OCI-LY3 (cell line): ENCODE measurements around the gene MEG3.

ENCODE experiments used
- H2AFZ ChIP-seq: fragments of 200-600, 300-600 bp; shearing (Covaris generic); 2 replicates; pipeline ENCODE4 v1.6.0; 2014; ENCODE audit warnings: antibody characterized with exemption, low read depth, low read length
- H3K27ac ChIP-seq: fragments of 200-600, 300-600 bp; sonication (generic); 2 replicates; pipeline ENCODE4 v1.5.1; 2014; ENCODE audit warnings: mild to moderate bottlenecking, low read length, moderate library complexity, mixed read lengths
- H3K27me3 ChIP-seq: fragments of 200-600, 300-600 bp; sonication (generic); 2 replicates; pipeline ENCODE4 v1.6.1; 2014; ENCODE audit warnings: low read depth, low read length, mixed read lengths
- H3K36me3 ChIP-seq: fragments of 200-600, 300-600 bp; sonication (generic); replicated peaks from 2 replicates; pipeline ENCODE3; 2014; ENCODE audit warnings: low read depth, low read length, mixed read lengths
- H3K4me1 ChIP-seq: fragments of 300-600, 200-600 bp; sonication (generic); 2 replicates; pipeline ENCODE4 v1.6.1; 2014; ENCODE audit warnings: low read length, mixed read lengths
- H3K4me2 ChIP-seq: fragments of 200-600, 300-600 bp; sonication (generic); 2 replicates; pipeline ENCODE4 v1.6.1; 2014; ENCODE audit warnings: low read length, mixed read lengths
- H3K4me3 ChIP-seq: fragments of 300-600, 200-600 bp; sonication (generic); 2 replicates; pipeline ENCODE4 v1.5.1; 2014; ENCODE audit warnings: antibody characterized with exemption, mild to moderate bottlenecking, low read length, moderate library complexity
- H3K79me2 ChIP-seq: fragments of 300-600, 200-600 bp; shearing (Covaris generic); 2 replicates; pipeline ENCODE4 v1.6.1; 2014; ENCODE audit warnings: mild to moderate bottlenecking, low read length, mixed read lengths
- H3K9ac ChIP-seq: fragments of 300-600, 200-600 bp; shearing (Covaris generic); 2 replicates; pipeline ENCODE4 v1.6.0; 2014; ENCODE audit warnings: mild to moderate bottlenecking, low read length, moderate library complexity
- H3K9me3 ChIP-seq: fragments of 200-600, 300-600 bp; shearing (Covaris generic); 2 replicates; pipeline ENCODE4 v1.6.1; 2014; ENCODE audit warnings: low read length, mixed read lengths; ENCODE audit not compliant: insufficient read depth
- H4K20me1 ChIP-seq: fragments of 200-600, 300-600 bp; sonication (generic); 2 replicates; pipeline ENCODE4 v1.6.1; 2016; ENCODE audit warnings: low read length, mixed read lengths; ENCODE audit not compliant: insufficient read depth
- EZH2phosphoT487 ChIP-seq: fragments of 200-600 bp; shearing (Covaris generic); IDR thresholded peaks from 2 replicates; pipeline ENCODE4 v1.6.1; 2018; ENCODE audit warnings: antibody characterized with exemption, mixed run types, low read depth
- TF ChIP-seq, protein P1 (sequence below): fragments of 200-600, 300-600 bp; sonication (generic); IDR thresholded peaks from 2 replicates; pipeline ENCODE4 v1.5.1; 2014; ENCODE audit warnings: antibody characterized with exemption, low read length, low read depth

MEG3 gene

DNA sequence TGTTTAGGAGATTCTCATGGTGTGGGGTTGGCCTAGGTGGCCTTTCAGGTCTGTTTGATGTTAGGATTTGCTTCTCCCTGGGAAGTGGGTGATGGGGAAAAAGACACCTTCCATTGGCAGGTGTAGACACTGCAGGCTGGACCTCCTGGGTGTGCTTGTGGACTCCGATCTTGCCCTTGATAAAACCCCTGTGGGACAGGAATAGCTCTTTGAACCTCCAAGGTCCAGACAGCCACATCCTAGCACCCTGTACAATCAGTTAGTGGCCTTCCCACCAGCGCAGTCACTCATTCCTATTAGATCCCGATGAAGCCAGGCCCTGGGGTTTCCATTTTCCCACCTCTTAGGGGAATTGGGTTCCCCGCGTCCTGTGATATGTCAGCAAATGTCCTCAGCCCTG is 28.5 kb downstream of the MEG3 start:
- no peak overlapping the region for H2AFZ ChIP-seq
- TF ChIP-seq, protein P1, sequence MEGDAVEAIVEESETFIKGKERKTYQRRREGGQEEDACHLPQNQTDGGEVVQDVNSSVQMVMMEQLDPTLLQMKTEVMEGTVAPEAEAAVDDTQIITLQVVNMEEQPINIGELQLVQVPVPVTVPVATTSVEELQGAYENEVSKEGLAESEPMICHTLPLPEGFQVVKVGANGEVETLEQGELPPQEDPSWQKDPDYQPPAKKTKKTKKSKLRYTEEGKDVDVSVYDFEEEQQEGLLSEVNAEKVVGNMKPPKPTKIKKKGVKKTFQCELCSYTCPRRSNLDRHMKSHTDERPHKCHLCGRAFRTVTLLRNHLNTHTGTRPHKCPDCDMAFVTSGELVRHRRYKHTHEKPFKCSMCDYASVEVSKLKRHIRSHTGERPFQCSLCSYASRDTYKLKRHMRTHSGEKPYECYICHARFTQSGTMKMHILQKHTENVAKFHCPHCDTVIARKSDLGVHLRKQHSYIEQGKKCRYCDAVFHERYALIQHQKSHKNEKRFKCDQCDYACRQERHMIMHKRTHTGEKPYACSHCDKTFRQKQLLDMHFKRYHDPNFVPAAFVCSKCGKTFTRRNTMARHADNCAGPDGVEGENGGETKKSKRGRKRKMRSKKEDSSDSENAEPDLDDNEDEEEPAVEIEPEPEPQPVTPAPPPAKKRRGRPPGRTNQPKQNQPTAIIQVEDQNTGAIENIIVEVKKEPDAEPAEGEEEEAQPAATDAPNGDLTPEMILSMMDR, result no peak
- TF ChIP-seq EZH2phosphoT487, result no peak
- H4K20me1 ChIP-seq, result no peaks in the 10 kb centered on the region
- no peaks in the 10 kb centered on the region for H3K79me2 ChIP-seq
- no peak overlapping the region for H3K27ac ChIP-seq
- H3K36me3 ChIP-seq, result no peaks in the 10 kb centered on the region
- H3K27me3 ChIP-seq, result no peaks in the 10 kb centered on the region
- H3K4me1 ChIP-seq, result no peaks in the 10 kb centered on the region
- H3K9ac ChIP-seq, result no peak overlapping the region
- H3K4me2 ChIP-seq, result no peak overlapping the region
- H3K9me3 ChIP-seq, result no peaks in the 10 kb centered on the region
- no peak overlapping the region for H3K4me3 ChIP-seq

DNA sequence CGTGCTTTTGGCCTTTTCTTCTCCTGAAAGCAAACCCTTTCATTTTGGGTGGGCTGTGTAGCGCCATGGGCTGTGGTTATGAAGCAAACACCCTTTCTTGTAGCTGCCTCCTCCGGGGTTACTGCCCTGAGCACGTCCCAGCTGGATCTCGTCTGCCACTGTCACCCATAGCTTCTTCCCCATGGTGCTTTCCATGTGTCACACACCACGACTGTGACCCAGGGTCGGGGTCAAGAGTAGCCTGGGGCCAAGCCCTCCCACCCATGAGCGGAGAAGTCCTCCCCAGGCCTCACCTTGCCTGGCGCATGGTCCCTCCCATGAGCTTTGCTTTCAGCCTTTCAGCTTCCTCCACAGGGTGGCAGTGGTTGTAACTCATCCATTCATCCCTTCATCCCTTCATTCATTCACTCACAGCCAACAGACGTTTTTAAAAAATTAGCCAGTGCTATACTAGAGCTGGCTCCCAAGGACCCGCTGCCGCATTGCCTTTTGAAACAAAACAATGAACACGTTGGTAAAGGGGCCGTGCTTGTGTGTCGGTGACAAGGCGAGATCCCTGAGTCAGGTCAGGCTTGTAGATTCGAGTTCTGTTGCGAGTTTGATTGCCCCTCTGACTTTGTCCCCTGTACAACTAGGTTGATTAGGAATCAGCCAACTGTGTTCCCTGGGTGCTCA is 29.5 kb downstream of the MEG3 start:
- H3K9me3 ChIP-seq, result no peaks in the 10 kb centered on the region
- no peak overlapping the region for H3K4me3 ChIP-seq
- H3K79me2 ChIP-seq, result no peaks in the 10 kb centered on the region
- no peak overlapping the region for H3K9ac ChIP-seq
- no peaks in the 10 kb centered on the region for H3K4me1 ChIP-seq
- no peak overlapping the region for H3K27ac ChIP-seq
- no peak overlapping the region for H3K4me2 ChIP-seq
- H4K20me1 ChIP-seq, result no peaks in the 10 kb centered on the region
- TF ChIP-seq, protein P1, result no peak
- TF ChIP-seq EZH2phosphoT487, result no peak
- no peaks in the 10 kb centered on the region for H3K36me3 ChIP-seq
- H3K27me3 ChIP-seq, result no peaks in the 10 kb centered on the region
- no peak overlapping the region for H2AFZ ChIP-seq

DNA sequence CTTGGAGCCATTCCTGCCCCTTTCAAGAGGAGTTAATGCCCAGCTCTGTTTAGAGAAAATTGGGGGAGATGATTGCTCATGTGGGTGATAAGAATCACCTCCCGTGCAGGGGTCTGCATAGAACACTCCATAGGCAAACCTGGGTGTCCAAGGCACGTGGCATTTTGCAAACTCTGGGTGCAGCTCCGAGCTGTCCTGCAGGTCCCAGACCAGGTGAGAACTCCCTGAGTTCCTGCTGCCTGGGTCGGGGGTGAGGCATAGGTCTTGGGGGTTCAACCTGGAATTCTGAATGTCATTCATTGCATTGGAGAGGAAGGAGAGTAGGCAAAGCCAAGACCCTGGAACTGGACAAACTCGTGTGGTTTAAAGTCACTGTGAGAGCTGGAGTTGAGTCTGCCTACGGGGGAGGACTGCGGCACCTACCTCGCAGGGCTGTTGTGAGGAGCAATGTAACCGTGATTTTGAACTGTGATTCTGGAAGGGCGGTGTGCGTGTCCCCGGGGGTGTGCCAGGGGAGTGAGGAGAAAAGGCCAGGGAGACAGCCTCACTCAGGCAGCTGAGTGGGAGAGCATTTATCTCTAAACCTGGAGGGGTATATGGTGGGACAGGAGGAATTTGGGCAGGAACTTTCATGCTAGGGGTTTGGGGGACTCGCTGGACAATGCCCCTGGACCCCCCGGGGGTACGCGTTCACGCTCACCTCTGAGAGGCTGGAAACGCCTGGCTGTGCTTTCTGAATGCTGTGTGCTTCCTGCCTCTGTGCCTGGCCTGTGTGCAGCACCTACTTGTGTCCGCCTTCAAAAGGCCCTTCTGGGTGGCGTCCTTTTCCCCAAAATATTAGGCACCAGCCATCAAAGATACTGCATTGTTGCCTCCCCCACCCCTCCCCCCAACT is 30.4 kb downstream of the MEG3 start:
- Histone ChIP-seq H3K36me3 (no peaks in the 10 kb centered on the region), H3K9me3 (no peaks in the 10 kb centered on the region), H3K4me3 (no peak overlapping the region), H3K27ac (no peak overlapping the region), H3K9ac (no peak overlapping the region), H3K79me2 (no peaks in the 10 kb centered on the region), H4K20me1 (no peaks in the 10 kb centered on the region), H3K4me2 (no peak overlapping the region), H2AFZ (no peak overlapping the region), H3K4me1 (no peaks in the 10 kb centered on the region), H3K27me3 (no peaks in the 10 kb centered on the region)
- TF ChIP-seq, protein P1, result no peak
- TF ChIP-seq EZH2phosphoT487, result no peak

DNA sequence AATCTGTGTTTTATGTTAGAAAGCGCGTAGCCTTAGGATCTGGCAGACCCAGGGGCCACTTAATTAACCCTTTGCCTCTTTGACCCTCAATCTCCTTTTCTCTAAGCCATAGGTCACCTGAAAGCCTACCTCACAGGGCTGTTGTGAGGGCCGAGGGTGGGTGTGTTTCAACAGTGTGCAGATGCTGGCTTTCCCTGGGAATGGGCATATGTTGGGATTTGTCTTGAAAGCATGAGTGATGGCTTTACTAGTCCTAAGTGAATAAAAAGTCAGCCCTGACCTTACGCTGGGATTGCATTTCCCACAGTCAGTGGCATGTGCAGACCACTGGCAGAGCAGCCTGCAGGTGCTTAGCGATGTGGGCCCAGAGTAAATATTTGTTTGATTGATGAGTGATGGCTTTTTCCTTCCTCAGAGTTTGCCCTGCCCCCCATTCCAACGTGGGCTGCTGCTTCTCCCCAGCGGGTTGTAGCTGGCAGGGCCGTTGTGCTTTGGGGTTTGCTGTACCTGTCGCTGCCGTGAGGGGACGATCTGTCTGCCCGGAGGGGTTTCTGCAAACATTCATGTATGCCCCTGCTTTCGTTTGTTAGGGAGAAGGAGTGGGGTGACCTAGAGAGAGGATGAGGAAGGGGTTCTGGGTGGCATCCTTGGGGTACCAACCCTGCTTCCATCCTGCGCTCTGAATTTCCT is 31.5 kb downstream of the MEG3 start:
- Histone ChIP-seq H3K4me1 (no peaks in the 10 kb centered on the region), H3K4me3 (no peak overlapping the region), H4K20me1 (no peaks in the 10 kb centered on the region), H3K27me3 (no peaks in the 10 kb centered on the region), H3K36me3 (no peaks in the 10 kb centered on the region), H3K79me2 (no peaks in the 10 kb centered on the region), H2AFZ (no peak overlapping the region), H3K9ac (no peak overlapping the region), H3K9me3 (no peaks in the 10 kb centered on the region), H3K4me2 (no peak overlapping the region), H3K27ac (no peak overlapping the region)
- TF ChIP-seq, protein P1, result no peak
- TF ChIP-seq EZH2phosphoT487, result no peak
